Mesodermal cell (in vitro differentiated cells): Measurements from ENCODE around the gene SNX18.

ENCODE experiments used
- H3K27ac ChIP-seq: 2 replicates; pipeline ENCODE4 v1.7.0; 2013; ENCODE audit warnings: mild to moderate bottlenecking, low read depth, low read length, moderate library complexity; ENCODE audit not compliant: severe bottlenecking
- H3K36me3 ChIP-seq: 2 replicates; pipeline ENCODE4 v1.7.1; 2013; ENCODE audit warnings: mild to moderate bottlenecking, low read length, moderate library complexity; ENCODE audit not compliant: control insufficient read depth, insufficient read depth
- H3K4me1 ChIP-seq: one replicate; pipeline ENCODE4 v1.7.1; 2013; ENCODE audit warnings: mild to moderate bottlenecking, low read length; ENCODE audit not compliant: insufficient read depth, control insufficient read depth, poor library complexity, severe bottlenecking
- H3K4me3 ChIP-seq: 2 replicates; pipeline ENCODE4 v1.7.0; 2013; ENCODE audit warnings: low read length, control low read depth, mild to moderate bottlenecking; ENCODE audit not compliant: insufficient read depth, poor library complexity, severe bottlenecking; ENCODE audit errors: extremely low read depth
- H3K9me3 ChIP-seq: 2 replicates; pipeline ENCODE4 v1.7.1; 2013; ENCODE audit warnings: mild to moderate bottlenecking, low read length, moderate library complexity; ENCODE audit not compliant: control insufficient read depth
- WGBS, 2 experiments: methylation state at CpG; one replicate each; pipeline ENCODE4 v1.1.5; 2013; ENCODE audit warnings: missing lambda C conversion rate in 2 of 2; ENCODE audit not compliant: insufficient coverage in 2 of 2; 5-methylcytosine and 5-hydroxymethylcytosine counted together

Gene SNX18

GRCh38 chr5:54558362-54558761, 40.8 kb downstream of the SNX18 start:
- H3K4me1 ChIP-seq = no peaks in the 10 kb centered on the region
- no peak overlapping the region for H3K27ac ChIP-seq
- H3K4me3 ChIP-seq = no peak overlapping the region
- no peaks in the 10 kb centered on the region for H3K36me3 ChIP-seq
- no CpG with 5 or more reads among the region's 1 CpG for WGBS, 2 experiments
- H3K9me3 ChIP-seq = no peaks in the 10 kb centered on the region

DNA sequence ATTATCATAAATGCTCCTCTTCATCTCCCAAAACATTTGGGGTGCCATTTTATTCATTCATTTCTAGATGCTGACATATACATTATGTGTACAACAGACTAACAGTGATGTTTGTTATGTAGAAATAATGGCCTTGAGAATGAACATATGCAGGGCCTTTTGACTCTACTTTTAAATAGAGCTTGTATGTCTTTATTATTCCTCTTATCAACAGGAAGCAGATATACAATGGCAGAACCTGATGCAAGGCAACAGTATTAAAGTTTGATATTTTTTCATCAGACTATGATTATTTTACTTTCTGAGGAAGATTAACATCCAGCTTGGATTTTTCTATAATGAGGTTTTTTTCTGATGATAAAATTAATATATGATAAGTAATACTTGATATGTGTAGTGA, 44.1 kb downstream of the SNX18 start:
- Histone ChIP-seq H3K36me3 (no peaks in the 10 kb centered on the region), H3K4me3 (no peak overlapping the region), H3K9me3 (no peaks in the 10 kb centered on the region), H3K27ac (no peak overlapping the region), H3K4me1 (no peaks in the 10 kb centered on the region)

DNA sequence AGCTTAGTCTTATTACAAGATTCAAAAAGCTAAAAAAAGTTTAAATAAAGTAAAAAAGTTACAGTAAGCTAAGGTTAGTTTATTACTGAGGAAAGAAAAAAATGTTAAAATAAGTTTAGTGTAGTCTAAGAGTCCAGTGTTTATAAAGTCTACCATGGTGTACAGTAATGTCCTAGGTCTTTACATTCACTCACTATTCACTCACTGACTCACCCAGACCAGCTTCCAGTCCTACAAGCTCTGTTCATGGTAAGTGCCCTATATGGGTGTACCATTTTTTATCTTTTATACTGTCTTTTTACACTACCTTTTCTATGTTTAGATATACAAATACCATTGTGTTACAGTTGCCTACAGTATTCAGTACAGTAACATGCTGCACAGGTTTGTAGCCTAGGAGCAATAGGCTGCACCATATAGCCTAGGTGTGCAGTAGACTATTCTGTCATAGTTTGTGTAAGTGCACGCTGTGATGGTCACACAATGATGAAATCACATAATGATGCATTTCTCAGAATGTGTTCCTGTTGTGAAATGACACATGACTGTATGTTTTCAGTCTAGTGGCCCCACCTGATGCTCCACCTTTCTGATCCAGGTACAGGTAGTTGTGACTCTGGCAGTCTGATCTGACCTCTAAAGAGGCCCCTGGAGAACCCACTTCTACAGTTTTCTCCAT, 45.7 kb downstream of the SNX18 start:
- H3K27ac ChIP-seq = no peak overlapping the region
- no peaks in the 10 kb centered on the region for H3K4me1 ChIP-seq
- no peaks in the 10 kb centered on the region for H3K9me3 ChIP-seq
- H3K4me3 ChIP-seq = no peak overlapping the region
- no peaks in the 10 kb centered on the region for H3K36me3 ChIP-seq
- 75 to 100% methylated on average over 1 of the region's 1 CpG for whole genome bisulfite sequencing, 2 experiments

- Histone ChIP-seq H3K27ac (no peak overlapping the region), H3K36me3 (no peaks in the 10 kb centered on the region), H3K4me3 (no peak overlapping the region), H3K9me3 (no peaks in the 10 kb centered on the region), H3K4me1 (no peaks in the 10 kb centered on the region)
- WGBS, 2 experiments = 86% methylated on average over 1 of the region's 2 CpGs; no CpG with 5 or more reads in 1 of the 2 experiments
Measured at GRCh38 chr5:54567996-54568395, 50.4 kb downstream of the SNX18 start.

GRCh38 chr5:54570916-54571315, 53.4 kb downstream of the SNX18 start:
- H3K27ac ChIP-seq = no peak overlapping the region
- WGBS, 2 experiments = 86 to 93% methylated on average over 4 to 5 of the region's 5 CpGs

GRCh38 chr5:54571462-54571861, 53.9 kb downstream of the SNX18 start:
- Histone ChIP-seq H3K4me3 (no peak overlapping the region), H3K9me3 (no peaks in the 10 kb centered on the region), H3K4me1 (no peaks in the 10 kb centered on the region), H3K36me3 (no peaks in the 10 kb centered on the region), H3K27ac (no peak overlapping the region)
- WGBS, 2 experiments = 72% methylated on average over 3 of the region's 5 CpGs; no CpG with 5 or more reads in 1 of the 2 experiments

More at GRCh38 chr5:54570916-54571315, 53.4 kb downstream of the SNX18 start:
- H3K9me3 ChIP-seq = no peaks in the 10 kb centered on the region
- no peaks in the 10 kb centered on the region for H3K4me1 ChIP-seq
- no peak overlapping the region for H3K4me3 ChIP-seq
- H3K36me3 ChIP-seq = no peaks in the 10 kb centered on the region

DNA sequence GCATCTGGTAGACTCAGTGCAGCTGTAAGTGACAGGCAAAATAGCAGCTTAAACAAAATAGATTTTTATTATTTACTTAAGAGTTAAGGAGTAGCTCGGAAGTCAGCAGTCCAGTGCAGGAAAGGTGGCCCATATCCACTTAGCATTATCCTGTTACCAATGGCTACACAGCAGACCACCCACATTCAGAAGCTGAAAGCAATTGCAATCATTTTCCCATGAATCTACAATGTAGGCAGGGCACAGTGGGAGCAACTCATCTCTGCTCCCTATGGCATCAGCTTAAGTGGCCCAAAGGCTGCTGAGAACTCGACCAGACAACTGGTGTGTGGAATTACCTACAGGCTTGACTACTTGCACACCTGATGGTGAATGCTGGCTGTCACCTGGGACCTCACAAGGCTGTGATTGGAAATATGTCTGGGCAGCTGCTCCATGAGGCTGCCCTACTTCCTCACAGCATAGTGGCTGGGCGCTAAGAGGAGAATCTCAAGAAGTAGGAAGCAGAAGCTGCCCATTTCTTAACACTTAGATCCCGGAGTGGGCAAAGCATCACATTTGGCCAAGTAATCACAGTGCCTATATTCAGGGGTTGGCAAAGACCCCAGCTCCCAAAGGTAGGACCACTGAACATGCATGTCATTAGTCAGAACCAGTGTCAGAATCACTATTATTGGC, 56.4 kb downstream of the SNX18 start:
- Histone ChIP-seq H3K36me3 (no peaks in the 10 kb centered on the region), H3K4me3 (no peak overlapping the region), H3K4me1 (no peaks in the 10 kb centered on the region), H3K9me3 (no peaks in the 10 kb centered on the region), H3K27ac (no peak overlapping the region)
- 86 to 87% methylated on average over 3 to 4 of the region's 4 CpGs for WGBS, 2 experiments

DNA sequence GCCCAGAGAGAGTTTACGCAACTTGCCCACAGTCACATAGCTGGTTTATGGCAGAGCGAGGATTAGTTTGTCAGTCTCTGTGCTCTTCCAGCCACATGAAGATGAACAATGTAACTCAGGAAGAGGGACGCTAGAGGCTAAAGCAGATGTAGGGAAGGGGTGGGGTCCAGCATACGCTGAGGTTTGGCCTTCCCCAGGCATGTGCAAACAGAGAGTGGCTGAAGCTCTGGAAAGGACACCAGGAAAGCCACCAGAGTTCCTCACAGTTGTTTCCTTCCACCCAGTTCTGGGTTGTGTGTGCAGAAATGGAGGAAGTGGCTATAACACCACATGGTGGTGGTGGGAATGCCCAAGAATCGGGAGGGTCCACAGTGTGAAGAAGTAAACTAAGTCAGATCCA, 60.0 kb downstream of the SNX18 start:
- Histone ChIP-seq H3K4me1 (peaks cover 13% of the 10 kb centered on the region), H3K27ac (no peak overlapping the region), H3K9me3 (no peaks in the 10 kb centered on the region), H3K36me3 (no peaks in the 10 kb centered on the region), H3K4me3 (no peak overlapping the region)
- WGBS, 2 experiments = 94% methylated on average over 3 of the region's 5 CpGs; no CpG with 5 or more reads in 1 of the 2 experiments

DNA sequence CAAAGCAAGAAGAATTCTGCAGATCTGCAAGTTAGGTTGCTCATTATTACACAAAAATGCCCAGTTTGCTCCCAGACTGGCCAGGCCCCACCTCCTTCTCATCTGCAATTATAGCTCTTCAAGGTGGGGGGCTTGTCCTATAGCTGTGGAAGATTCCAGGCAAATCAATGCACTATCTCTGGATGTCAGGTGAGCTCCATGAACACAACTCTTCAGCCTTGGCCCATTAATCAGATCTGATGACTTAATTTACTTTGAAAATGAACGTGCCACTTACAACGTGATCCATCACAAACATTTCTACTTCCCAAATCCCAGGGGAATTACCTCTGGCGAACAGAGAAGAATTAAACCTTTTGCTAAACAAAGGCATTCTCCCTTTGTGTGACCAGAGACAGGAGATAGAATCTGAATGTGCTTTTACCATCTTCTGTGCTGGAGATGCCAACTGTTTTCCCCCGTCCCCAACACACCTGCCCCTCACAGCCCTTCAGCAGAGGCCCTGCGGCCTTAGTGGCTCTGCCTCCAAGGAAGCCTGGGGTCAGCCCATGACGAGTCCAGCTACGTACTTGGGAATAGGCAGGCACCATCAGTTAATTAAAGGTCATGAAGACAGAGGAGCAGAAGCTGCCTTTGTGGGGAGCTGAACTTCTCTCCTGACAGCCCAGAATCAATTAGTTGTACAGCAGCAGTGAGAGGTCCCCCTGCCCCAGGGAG, 60.5 kb downstream of the SNX18 start:
- no peak overlapping the region for H3K4me3 ChIP-seq
- H3K4me1 ChIP-seq = peaks cover 13% of the 10 kb centered on the region
- 86 to 90% methylated on average over 4 to 7 of the region's 7 CpGs for WGBS, 2 experiments
- H3K36me3 ChIP-seq = no peaks in the 10 kb centered on the region
- no peaks in the 10 kb centered on the region for H3K9me3 ChIP-seq
- no peak overlapping the region for H3K27ac ChIP-seq

- Histone ChIP-seq H3K27ac (no peak overlapping the region), H3K36me3 (no peaks in the 10 kb centered on the region), H3K9me3 (no peaks in the 10 kb centered on the region), H3K4me1 (peaks cover 13% of the 10 kb centered on the region), H3K4me3 (no peak overlapping the region)
- WGBS, 2 experiments = no CpG with 5 or more reads among the region's 1 CpG
Measured at GRCh38 chr5:54579591-54580295, 62.2 kb downstream of the SNX18 start.
